GM12874 (cell line): ENCODE data around the gene PLBD2.

ENCODE experiments used
- CTCF ChIP-seq: IDR thresholded peaks from 2 replicates; pipeline ENCODE4 v1.5.1; 2011; ENCODE audit warnings: low read depth, mild to moderate bottlenecking, control low read depth, low read length, moderate library complexity; ENCODE audit not compliant: insufficient read depth

PLBD2 gene

GRCh38 chr12:113329791-113330417 lies 28.5 kb upstream of the PLBD2 start:
- no peak for TF ChIP-seq CTCF

- TF ChIP-seq CTCF = no peak
Observed at GRCh38 chr12:113330505-113330904, 27.9 kb upstream of the PLBD2 start.

GRCh38 chr12:113332688-113333417 lies 25.5 kb upstream of the PLBD2 start:
- TF ChIP-seq CTCF = no peak

- TF ChIP-seq CTCF = no peak
Observed at GRCh38 chr12:113333418-113333750, 25.0 kb upstream of the PLBD2 start.

GRCh38 chr12:113333877-113334785 lies 24.3 kb upstream of the PLBD2 start:
- TF ChIP-seq CTCF = no peak

GRCh38 chr12:113334786-113335539 lies 23.4 kb upstream of the PLBD2 start, which contains the start of gene SLC8B1:
Gene SLC8B1, minus strand, starts transcription at chr12:113335109. Its CDS starts 2,231 bp downstream, at chr12:113332878.
- no peak for TF ChIP-seq CTCF
